ENCODE measurements around the gene AUTS2. TPM values are rescaled to one million over a fixed set of nuclear protein-coding genes. Genes with fewer than 3 reads are reported as not detected.

The AUTS2 gene
- total and polyA plus RNA-seq, 2 experiments from 2014 or later = 3.0 to 4.4 TPM

DNA sequence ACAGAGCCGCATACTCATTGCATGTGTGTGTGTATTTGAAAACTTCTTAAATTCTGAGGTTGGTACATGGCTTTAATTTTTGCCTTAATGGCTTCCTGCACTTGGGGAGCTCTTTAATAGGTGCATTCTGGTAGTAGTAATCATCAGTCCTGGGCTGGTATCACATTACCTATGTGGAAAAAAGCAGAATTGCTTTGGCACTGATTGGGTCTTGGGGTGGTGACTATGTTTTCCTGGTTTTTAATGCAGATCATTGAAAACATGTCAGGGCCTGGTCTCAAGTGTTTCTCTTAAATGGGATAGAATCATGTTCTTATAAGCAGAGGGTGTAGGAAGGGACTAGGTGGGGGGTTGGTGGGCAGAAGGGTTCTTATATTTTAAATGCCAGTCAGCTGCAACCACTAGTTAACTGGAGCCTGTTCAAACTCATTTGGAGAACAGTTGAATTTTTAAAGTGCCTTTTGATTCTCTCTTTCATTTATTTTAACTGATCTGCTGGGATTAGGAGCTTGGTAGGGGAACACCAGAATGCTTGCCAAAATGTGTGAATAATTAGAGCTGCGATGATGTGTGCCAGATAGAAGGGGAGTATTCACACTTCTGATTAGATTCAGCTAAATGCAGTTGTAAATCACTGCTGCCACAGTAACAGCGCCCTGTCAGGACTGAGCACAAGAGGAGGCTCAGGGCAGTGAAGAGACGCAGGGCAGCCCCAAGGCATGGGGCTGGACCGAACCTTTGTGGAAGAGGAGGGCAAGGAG lies 900.1 kb downstream of the AUTS2 start:
- no peaks in the 10 kb centered on the region for H3K27me3 ChIP-seq (replicated peaks; ENCODE audit: insufficient read depth)
- no peaks in the 10 kb centered on the region for H3K36me3 ChIP-seq (ENCODE audit: low read depth)
- H3K9me2 ChIP-seq (ENCODE audit: insufficient read depth) = no peaks in the 10 kb centered on the region
- no peak for DNase-seq
- H3K4me3 ChIP-seq = no peak overlapping the region
- H3K4me1 ChIP-seq (ENCODE audit: insufficient read depth) = no peaks in the 10 kb centered on the region
- no peaks in the 10 kb centered on the region for H3K9me3 ChIP-seq (ENCODE audit: low read depth)
- no peak overlapping the region for H2AFZ ChIP-seq
- no peaks in the 10 kb centered on the region for H4K20me1 ChIP-seq (ENCODE audit: insufficient read depth)
- H3K9ac ChIP-seq = no peak overlapping the region
- 20 to 29% methylated on average over 5 of the region's 5 CpGs for WGBS, 2 experiments (ENCODE audit: low coverage in 1 of 2, low lambda C conversion rate in 2 of 2, missing lambda C conversion rate in 2 of 2)
- in situ Hi-C loops (cut with MboI) = no loop called here
- no peak overlapping the region for H3K4me2 ChIP-seq (ENCODE audit: unreplicated experiment)
- TF ChIP-seq EZH2phosphoT487 (IDR thresholded peaks at IDR 0.05; ENCODE audit: insufficient read depth, low read depth) = no peak
- no peak for TF ChIP-seq EZH2 (IDR thresholded peaks at IDR 0.05; ENCODE audit: insufficient read depth, poor library complexity, severe bottlenecking)
- no peak overlapping the region for H3K27ac ChIP-seq
- H3F3A ChIP-seq (ENCODE audit: insufficient read depth) = no peaks in the 10 kb centered on the region
- H3K79me2 ChIP-seq (ENCODE audit: insufficient read depth) = no peaks in the 10 kb centered on the region

DNA sequence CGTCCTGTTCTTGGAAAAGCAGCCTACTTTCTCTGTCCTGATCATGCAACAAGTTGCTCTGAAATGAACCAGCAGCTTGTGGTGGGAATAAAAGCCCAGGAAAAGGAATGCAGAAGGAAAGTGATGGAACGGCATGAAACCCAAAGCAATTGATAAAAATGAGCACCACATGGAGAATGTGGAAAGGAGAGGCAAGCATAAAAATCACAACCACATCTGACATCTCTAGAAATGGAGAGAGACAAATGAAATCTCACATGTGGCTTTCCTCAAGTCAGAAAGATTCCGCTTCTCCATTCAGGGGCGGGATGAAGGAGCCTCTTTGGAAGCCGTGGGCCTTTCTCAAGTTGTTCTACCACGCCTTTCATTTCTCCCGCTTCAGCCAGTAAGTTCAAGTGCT lies 902.0 kb downstream of the AUTS2 start:
- no peak overlapping the region for H3K27ac ChIP-seq
- H3K4me3 ChIP-seq = no peak overlapping the region
- H3K36me3 ChIP-seq (ENCODE audit: low read depth) = no peaks in the 10 kb centered on the region
- H3K4me1 ChIP-seq (ENCODE audit: insufficient read depth) = no peaks in the 10 kb centered on the region
- no peak overlapping the region for H3K4me2 ChIP-seq (ENCODE audit: unreplicated experiment)
- no peaks in the 10 kb centered on the region for H3K27me3 ChIP-seq (replicated peaks; ENCODE audit: insufficient read depth)
- H3K79me2 ChIP-seq (ENCODE audit: insufficient read depth) = no peaks in the 10 kb centered on the region
- TF ChIP-seq EZH2phosphoT487 (IDR thresholded peaks at IDR 0.05; ENCODE audit: insufficient read depth, low read depth) = no peak
- H2AFZ ChIP-seq = no peak overlapping the region
- H3K9ac ChIP-seq = no peak overlapping the region
- in situ Hi-C loops (cut with MboI) = no loop called here
- H3K9me3 ChIP-seq (ENCODE audit: low read depth) = no peaks in the 10 kb centered on the region
- H3K9me2 ChIP-seq (ENCODE audit: insufficient read depth) = no peaks in the 10 kb centered on the region
- no peaks in the 10 kb centered on the region for H4K20me1 ChIP-seq (ENCODE audit: insufficient read depth)
- H3F3A ChIP-seq (ENCODE audit: insufficient read depth) = no peaks in the 10 kb centered on the region
- DNase-seq = no peak
- 43 to 45% methylated on average over 7 of the region's 7 CpGs for WGBS, 2 experiments (ENCODE audit: low coverage in 1 of 2, low lambda C conversion rate in 2 of 2, missing lambda C conversion rate in 2 of 2)

DNA sequence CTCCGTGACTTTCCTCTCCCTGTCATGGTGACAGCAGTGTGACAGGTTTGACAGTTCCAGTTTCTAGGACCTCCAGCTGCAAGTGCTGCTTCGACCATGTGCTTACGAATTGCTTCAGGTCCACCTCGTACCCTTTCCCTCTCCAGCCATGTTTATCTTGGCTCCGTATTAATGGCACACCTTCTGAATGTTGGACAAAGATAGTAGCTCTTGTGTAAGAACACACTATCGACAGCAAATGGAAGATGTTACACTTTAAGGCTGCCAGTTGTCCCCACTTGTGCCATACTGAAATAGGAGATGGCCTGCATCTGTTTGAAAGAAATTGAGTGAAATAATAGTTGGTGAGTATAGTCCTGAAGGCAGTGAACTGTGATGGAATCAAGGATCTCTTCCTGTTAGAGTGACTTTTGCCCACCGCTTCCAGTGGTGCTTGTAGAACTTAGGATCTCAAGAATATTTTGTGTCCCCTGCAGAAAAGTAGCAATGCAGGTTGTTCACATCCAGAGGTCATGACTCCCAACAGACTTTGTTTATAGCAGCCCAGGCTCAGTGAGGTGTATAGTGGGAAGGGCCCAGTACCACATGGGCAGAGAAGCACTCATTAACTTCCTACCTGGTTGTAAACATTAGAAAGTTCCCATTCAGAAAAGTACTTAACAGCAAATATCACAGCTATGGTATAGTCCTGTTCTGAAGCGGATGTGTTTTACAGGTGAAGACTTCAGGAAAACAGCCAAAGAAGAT lies 904.0 kb downstream of the AUTS2 start:
- TF ChIP-seq EZH2phosphoT487 (IDR thresholded peaks at IDR 0.05; ENCODE audit: insufficient read depth, low read depth) = no peak
- no peak for TF ChIP-seq EZH2 (IDR thresholded peaks at IDR 0.05; ENCODE audit: insufficient read depth, poor library complexity, severe bottlenecking)

DNA sequence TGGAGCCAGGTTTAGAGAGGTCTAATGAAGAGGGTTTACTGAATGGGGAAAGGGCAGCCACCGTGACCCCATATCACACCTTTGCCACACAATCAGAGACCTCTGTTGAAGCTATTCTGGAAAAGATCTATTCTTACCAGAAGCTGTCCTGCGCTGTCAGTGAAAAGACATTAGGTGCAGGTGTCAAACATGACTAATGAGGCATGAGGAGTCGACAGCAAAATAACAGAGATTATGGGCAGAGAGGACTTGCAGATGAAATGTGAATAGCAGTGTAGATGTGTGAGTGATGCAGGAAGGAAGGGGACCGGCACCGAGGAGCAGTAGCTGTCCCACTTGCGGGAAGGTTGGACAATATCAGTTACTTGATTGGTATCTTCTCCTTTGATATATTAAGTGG lies 906.0 kb downstream of the AUTS2 start:
- TF ChIP-seq EZH2phosphoT487 (IDR thresholded peaks at IDR 0.05; ENCODE audit: insufficient read depth, low read depth) (no peak), EZH2 (IDR thresholded peaks at IDR 0.05; ENCODE audit: insufficient read depth, poor library complexity, severe bottlenecking) (no peak)
- Histone ChIP-seq H3K27me3 (replicated peaks; ENCODE audit: insufficient read depth) (no peaks in the 10 kb centered on the region), H3K27ac (no peak overlapping the region), H3K36me3 (ENCODE audit: low read depth) (no peaks in the 10 kb centered on the region), H2AFZ (no peak overlapping the region), H4K20me1 (ENCODE audit: insufficient read depth) (no peaks in the 10 kb centered on the region), H3K4me1 (ENCODE audit: insufficient read depth) (no peaks in the 10 kb centered on the region), H3K9me3 (ENCODE audit: low read depth) (no peaks in the 10 kb centered on the region), H3K9me2 (ENCODE audit: insufficient read depth) (no peaks in the 10 kb centered on the region), H3K4me2 (ENCODE audit: unreplicated experiment) (no peak overlapping the region), H3K4me3 (no peak overlapping the region), H3K79me2 (ENCODE audit: insufficient read depth) (no peaks in the 10 kb centered on the region), H3K9ac (no peak overlapping the region), H3F3A (ENCODE audit: insufficient read depth) (no peaks in the 10 kb centered on the region)
- 91% methylated on average over 6 of the region's 6 CpGs for WGBS, 2 experiments (ENCODE audit: low coverage in 1 of 2, low lambda C conversion rate in 2 of 2, missing lambda C conversion rate in 2 of 2)
- DNase-seq = no peak
- in situ Hi-C loops (cut with MboI) = no loop called here

More for the DNA sequence above, 904.0 kb downstream of the AUTS2 start:
- Histone ChIP-seq H2AFZ (no peak overlapping the region), H4K20me1 (ENCODE audit: insufficient read depth) (no peaks in the 10 kb centered on the region), H3K36me3 (ENCODE audit: low read depth) (no peaks in the 10 kb centered on the region), H3K4me2 (ENCODE audit: unreplicated experiment) (no peak overlapping the region), H3K79me2 (ENCODE audit: insufficient read depth) (no peaks in the 10 kb centered on the region), H3K27me3 (replicated peaks; ENCODE audit: insufficient read depth) (no peaks in the 10 kb centered on the region), H3K9ac (no peak overlapping the region), H3F3A (ENCODE audit: insufficient read depth) (no peaks in the 10 kb centered on the region), H3K4me1 (ENCODE audit: insufficient read depth) (no peaks in the 10 kb centered on the region), H3K9me3 (ENCODE audit: low read depth) (no peaks in the 10 kb centered on the region), H3K4me3 (no peak overlapping the region), H3K9me2 (ENCODE audit: insufficient read depth) (no peaks in the 10 kb centered on the region), H3K27ac (no peak overlapping the region)
- 76 to 77% methylated on average over 8 of the region's 8 CpGs for WGBS, 2 experiments (ENCODE audit: low coverage in 1 of 2, low lambda C conversion rate in 2 of 2, missing lambda C conversion rate in 2 of 2)
- DNase-seq = no peak
- in situ Hi-C loops (cut with MboI) = no loop called here

All from GM23248 (cell line).